IgD-negative memory B cell (primary cell): ENCODE results near the gene OGFOD1. TPM values are rescaled to one million over a fixed set of nuclear protein-coding genes. Genes with fewer than 3 reads are reported as not detected.

Experiments used
- H3K27ac Mint-ChIP-seq, 3 donors: one replicate each; pipeline ENCODE4 v1.8.0; 2020 to 2022; ENCODE audit warnings: mild to moderate bottlenecking in 3 of 3, mixed read lengths in 3 of 3, moderate library complexity in 1 of 3
- H3K27me3 Mint-ChIP-seq: one replicate; pipeline ENCODE4 v1.8.0; 2021; ENCODE audit warnings: mixed read lengths
- H3K36me3 Mint-ChIP-seq: one replicate; pipeline ENCODE4 v1.8.0; 2020; ENCODE audit warnings: mild to moderate bottlenecking, mixed read lengths
- H3K4me1 Mint-ChIP-seq, 3 donors: one replicate each; pipeline ENCODE4 v1.8.0; 2020 to 2022; ENCODE audit warnings: mixed read lengths in 3 of 3, mild to moderate bottlenecking in 1 of 3
- H3K4me3 Mint-ChIP-seq, 4 donors: one replicate each; pipeline ENCODE4 v1.8.0; 2020 to 2022; ENCODE audit warnings: mild to moderate bottlenecking in 4 of 4, mixed read lengths in 4 of 4, moderate library complexity in 3 of 4
- H3K9me3 Mint-ChIP-seq, 3 donors: one replicate each; pipeline ENCODE4 v1.8.0; 2020 to 2021; ENCODE audit warnings: mixed read lengths in 3 of 3, mild to moderate bottlenecking in 1 of 3
- polyA plus RNA-seq: library from polyadenylated mRNA; unstranded; fragments of 300-500 nt; fragmentation: Illumina TruSeq; gene quantifications from one replicate; pipeline ENCODE4 v1.2.3, GENCODE V29; 2021

Gene OGFOD1
- polyA plus RNA-seq, 1 donor from 2014 or later, result 65.8 TPM

DNA sequence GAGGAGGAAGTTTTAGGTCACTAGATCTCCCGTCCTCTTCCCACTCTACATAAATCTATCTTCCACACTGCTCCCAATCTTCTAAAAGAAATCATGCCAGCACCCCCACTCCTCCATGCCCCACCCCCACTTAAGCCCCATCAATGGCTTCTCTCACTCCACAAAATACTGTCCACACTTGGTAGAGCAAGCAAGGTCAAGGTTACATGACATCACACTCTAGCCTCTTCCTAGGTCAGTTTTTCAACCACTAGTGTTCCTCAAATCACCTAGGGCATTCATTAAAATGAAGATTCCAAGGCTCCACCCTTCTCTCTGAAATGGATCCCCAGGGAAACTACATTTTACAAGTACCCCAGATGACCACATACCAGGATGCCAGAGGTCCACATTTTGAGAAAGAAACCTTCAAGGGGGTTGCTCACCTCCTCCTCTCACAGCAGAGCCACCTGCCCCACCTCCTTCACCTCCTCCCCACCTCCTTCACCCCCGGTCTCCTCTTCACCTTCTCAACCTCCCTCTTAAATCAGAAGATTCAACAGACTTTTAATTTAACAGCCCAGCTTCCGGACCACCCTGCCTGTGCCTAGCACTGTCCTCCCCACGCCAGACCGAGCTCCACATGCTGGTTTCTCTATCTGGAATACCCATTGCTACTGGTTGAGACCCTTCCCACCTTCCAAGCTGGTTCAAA, 29.2 kb upstream of the OGFOD1 start:
- H3K36me3 Mint-ChIP-seq, result peaks cover 9% of the 10 kb centered on the region
- peaks cover 40 to 43% (median 41%) of the 10 kb centered on the region in 3 donors for H3K4me1 Mint-ChIP-seq
- H3K27me3 Mint-ChIP-seq, result peaks cover 1% of the 10 kb centered on the region

GRCh38 chr16:56422896-56423441, 28.4 kb upstream of the OGFOD1 start:
- Mint-ChIP-seq H3K4me1 (peaks cover 39 to 42% (median 40%) of the 10 kb centered on the region in 3 donors), H3K4me3 (peak overlapping the region; percentile 96 to 99 (median 98)), H3K9me3 (no peaks in the 10 kb centered on the region), H3K36me3 (peaks cover 9% of the 10 kb centered on the region), H3K27me3 (peaks cover 1% of the 10 kb centered on the region), H3K27ac (peak overlapping the region; percentile 91 to 99 (median 96))

More for the DNA sequence above, 29.2 kb upstream of the OGFOD1 start:
- Mint-ChIP-seq H3K4me3 (peak overlapping the region; percentile 96 to 99 (median 98)), H3K9me3 (no peaks in the 10 kb centered on the region), H3K27ac (peak overlapping the region; percentile 91 to 99 (median 96))

- Mint-ChIP-seq H3K27ac (peak overlapping the region; percentile 91 to 99 (median 96)), H3K27me3 (peaks cover 1% of the 10 kb centered on the region), H3K4me3 (peak overlapping the region; percentile 96 to 99 (median 98)), H3K36me3 (peaks cover 6% of the 10 kb centered on the region), H3K9me3 (no peaks in the 10 kb centered on the region), H3K4me1 (peaks cover 36 to 39% (median 37%) of the 10 kb centered on the region in 3 donors)
These were observed 27.6 kb upstream of the OGFOD1 start for GRCh38 chr16:56423584-56424403.

DNA sequence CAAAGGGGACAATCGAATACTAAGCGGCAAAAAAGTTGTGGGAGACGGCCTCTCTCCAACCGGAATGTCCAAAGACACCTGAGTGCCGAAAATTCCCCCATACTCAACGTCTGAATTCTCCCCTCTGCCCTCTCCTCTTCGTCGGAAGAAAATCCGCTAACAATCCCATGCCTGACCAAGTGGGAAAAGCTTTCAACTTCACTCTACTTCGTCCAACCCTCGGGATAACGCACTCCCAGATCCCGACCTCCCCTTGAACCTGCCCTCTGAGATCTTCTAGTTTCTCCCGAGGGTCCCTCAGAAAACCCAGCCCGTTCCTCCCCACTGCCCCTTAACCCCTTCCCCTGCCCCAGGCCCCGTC, 27.0 kb upstream of the OGFOD1 start:
- Mint-ChIP-seq H3K4me3 (peak overlapping the region; percentile 96 to 99 (median 98)), H3K4me1 (peaks cover 36 to 39% (median 37%) of the 10 kb centered on the region in 3 donors), H3K9me3 (no peaks in the 10 kb centered on the region), H3K36me3 (peaks cover 6% of the 10 kb centered on the region), H3K27me3 (peaks cover 1% of the 10 kb centered on the region), H3K27ac (peak overlapping the region; percentile 91 to 99 (median 96))

- no peaks in the 10 kb centered on the region for H3K9me3 Mint-ChIP-seq
- H3K36me3 Mint-ChIP-seq, result peaks cover 6% of the 10 kb centered on the region
- peaks cover 34 to 38% (median 36%) of the 10 kb centered on the region in 3 donors for H3K4me1 Mint-ChIP-seq
- H3K27ac Mint-ChIP-seq, result peak overlapping the region in 2 of 3 donors; percentile 91 to 99
- peak overlapping the region; percentile 96 to 99 (median 98) for H3K4me3 Mint-ChIP-seq
- H3K27me3 Mint-ChIP-seq, result peaks cover 1% of the 10 kb centered on the region
These were observed 26.4 kb upstream of the OGFOD1 start for GRCh38 chr16:56424791-56425438.

GRCh38 chr16:56425439-56425832, 25.9 kb upstream of the OGFOD1 start, which contains the start of gene AMFR:
AMFR (minus strand) TSS chr16:56425545; CDS start chr16:56425327, 218 bp downstream.
- peaks cover 4% of the 10 kb centered on the region for H3K36me3 Mint-ChIP-seq
- H3K27me3 Mint-ChIP-seq, result peaks cover 1% of the 10 kb centered on the region
- H3K27ac Mint-ChIP-seq, result peak within 1 kb of the TSS; percentile 91 to 99 (median 96)
- no peaks in the 10 kb centered on the region for H3K9me3 Mint-ChIP-seq
- peaks cover 29 to 32% (median 31%) of the 10 kb centered on the region in 3 donors for H3K4me1 Mint-ChIP-seq
- peak within 1 kb of the TSS; percentile 96 to 99 (median 98) for H3K4me3 Mint-ChIP-seq

DNA sequence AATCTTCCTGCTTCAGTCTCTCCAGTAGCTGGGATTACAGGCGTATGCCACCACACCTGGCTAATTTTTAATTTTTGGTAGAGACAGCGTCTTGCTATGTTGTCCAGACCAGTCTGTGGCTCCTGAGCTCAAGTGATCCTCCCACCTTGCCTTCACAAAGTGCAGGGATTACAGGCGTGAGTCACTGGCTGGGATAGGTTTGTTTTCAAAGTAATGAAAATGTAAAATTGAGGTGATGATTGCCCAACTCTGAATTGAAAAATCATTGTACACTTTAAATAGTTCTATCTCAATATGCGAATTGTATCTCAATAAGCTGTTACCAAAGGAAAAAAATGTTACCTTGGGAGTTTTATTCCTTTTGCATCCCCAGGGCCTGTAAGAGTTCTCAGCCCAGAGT, 24.8 kb upstream of the OGFOD1 start:
- no peaks in the 10 kb centered on the region for H3K9me3 Mint-ChIP-seq

DNA sequence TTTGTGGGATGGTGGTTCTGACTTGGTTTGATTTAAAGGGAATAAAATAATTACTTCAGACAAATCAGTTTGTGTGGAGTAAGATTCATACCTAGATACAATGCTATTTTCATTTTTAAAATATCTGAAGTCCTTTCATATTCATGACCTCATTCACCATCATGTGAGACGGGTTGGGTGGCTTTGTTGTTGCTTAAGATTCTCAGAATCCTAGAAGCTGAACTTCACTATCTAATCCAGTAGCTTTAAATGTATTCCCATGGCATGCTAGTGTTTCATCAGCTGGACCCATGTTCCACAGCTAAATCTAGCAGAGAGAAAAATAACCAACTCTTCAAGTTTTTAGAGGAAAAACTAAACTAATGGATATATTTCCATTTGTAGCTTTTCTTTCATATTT, 23.3 kb upstream of the OGFOD1 start:
- H3K36me3 Mint-ChIP-seq, result peaks cover 2% of the 10 kb centered on the region
- no peaks in the 10 kb centered on the region for H3K27me3 Mint-ChIP-seq
- peak overlapping the region in 1 of 4 donors; percentile 91 for H3K4me3 Mint-ChIP-seq
- no peaks in the 10 kb centered on the region for H3K9me3 Mint-ChIP-seq
- peaks cover 7 to 10% (median 9%) of the 10 kb centered on the region in 3 donors for H3K4me1 Mint-ChIP-seq
- peak overlapping the region in 2 of 3 donors; percentile 13 to 59 for H3K27ac Mint-ChIP-seq

More for the DNA sequence above, 24.8 kb upstream of the OGFOD1 start:
- Mint-ChIP-seq H3K4me3 (peak overlapping the region; percentile 72 to 91 (median 82)), H3K27ac (peak overlapping the region; percentile 73 to 92 (median 78)), H3K36me3 (peaks cover 2% of the 10 kb centered on the region), H3K27me3 (no peaks in the 10 kb centered on the region), H3K4me1 (peaks cover 22 to 24% (median 22%) of the 10 kb centered on the region in 3 donors)

- no peak overlapping the region for H3K4me3 Mint-ChIP-seq
- H3K4me1 Mint-ChIP-seq, result no peaks in the 10 kb centered on the region
- H3K27me3 Mint-ChIP-seq, result no peaks in the 10 kb centered on the region
- H3K36me3 Mint-ChIP-seq, result peaks cover 2% of the 10 kb centered on the region
- no peak overlapping the region for H3K27ac Mint-ChIP-seq
- no peaks in the 10 kb centered on the region for H3K9me3 Mint-ChIP-seq
These were observed 15.1 kb upstream of the OGFOD1 start for GRCh38 chr16:56436258-56436657.

- Mint-ChIP-seq H3K27me3 (no peaks in the 10 kb centered on the region), H3K4me1 (no peaks in the 10 kb centered on the region), H3K27ac (peak overlapping the region in 1 of 3 donors; percentile 33), H3K4me3 (no peak overlapping the region), H3K9me3 (no peaks in the 10 kb centered on the region), H3K36me3 (peaks cover 2% of the 10 kb centered on the region)
These were observed 13.3 kb upstream of the OGFOD1 start for GRCh38 chr16:56438038-56438437.

- no peaks in the 10 kb centered on the region for H3K9me3 Mint-ChIP-seq
- no peak overlapping the region for H3K27ac Mint-ChIP-seq
- H3K27me3 Mint-ChIP-seq, result no peaks in the 10 kb centered on the region
- H3K4me3 Mint-ChIP-seq, result no peak overlapping the region
- H3K4me1 Mint-ChIP-seq, result peaks cover 21 to 29% (median 23%) of the 10 kb centered on the region in 3 donors
- peaks cover 6% of the 10 kb centered on the region for H3K36me3 Mint-ChIP-seq
These were observed 4.1 kb upstream of the OGFOD1 start for GRCh38 chr16:56447286-56447685.

GRCh38 chr16:56448005-56448404, 3.3 kb upstream of the OGFOD1 start:
- peaks cover 25 to 35% (median 27%) of the 10 kb centered on the region in 3 donors for H3K4me1 Mint-ChIP-seq
- no peak overlapping the region for H3K27ac Mint-ChIP-seq
- no peaks in the 10 kb centered on the region for H3K9me3 Mint-ChIP-seq
- H3K4me3 Mint-ChIP-seq, result peak overlapping the region in 1 of 4 donors; percentile 24
- peaks cover 6% of the 10 kb centered on the region for H3K36me3 Mint-ChIP-seq
- H3K27me3 Mint-ChIP-seq, result no peaks in the 10 kb centered on the region

GRCh38 chr16:56450275-56450985, 924 bp upstream of the OGFOD1 start:
- peak overlapping the region; percentile 75 to 95 (median 89) for H3K27ac Mint-ChIP-seq
- H3K9me3 Mint-ChIP-seq, result no peaks in the 10 kb centered on the region

More at GRCh38 chr16:56450275-56450985, 924 bp upstream of the OGFOD1 start:
- Mint-ChIP-seq H3K36me3 (peaks cover 9% of the 10 kb centered on the region), H3K4me3 (peak overlapping the region; percentile 95 to 100 (median 98)), H3K27me3 (no peaks in the 10 kb centered on the region), H3K4me1 (peaks cover 27 to 39% (median 28%) of the 10 kb centered on the region in 3 donors)
